Suppressor macrophage treated with lipopolysaccharide for 1 hour (primary cell): ENCODE results near the gene ISG15.
A peak's percentile ranks its signal among the peaks of the same experiment; 100 is the strongest.
"Not testable (repeated sequence)": the region's sequence is repeated elsewhere in the genome, so short reads cannot be mapped to it uniquely, and the experiment has no call there.

Experiments used
- DNase-seq, 3 donors: peaks; one replicate each; pipeline ENCODE4 v3.0.0-alpha.2; 2020 to 2022

The ISG15 gene

DNA sequence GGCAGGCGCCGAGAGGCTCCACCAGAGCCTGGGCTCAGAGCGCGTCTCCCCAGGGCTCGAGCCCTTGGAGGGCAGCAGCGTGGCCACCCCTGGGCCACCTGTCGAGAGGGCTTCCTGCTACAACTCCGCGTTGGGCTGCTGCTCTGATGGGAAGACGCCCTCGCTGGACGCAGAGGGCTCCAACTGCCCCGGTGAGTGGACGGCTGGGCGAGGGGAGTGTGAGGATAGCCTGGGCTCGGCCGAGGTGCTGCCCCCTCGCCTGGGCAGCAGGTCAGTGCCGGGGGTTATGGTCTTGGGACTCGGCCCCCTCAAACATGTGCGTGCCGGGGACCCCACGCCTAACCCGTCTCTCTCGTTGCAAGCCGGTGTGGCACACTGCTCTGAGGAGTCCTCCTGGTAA lies 33.5 kb downstream of the ISG15 start:
- no peak for DNase-seq

DNA sequence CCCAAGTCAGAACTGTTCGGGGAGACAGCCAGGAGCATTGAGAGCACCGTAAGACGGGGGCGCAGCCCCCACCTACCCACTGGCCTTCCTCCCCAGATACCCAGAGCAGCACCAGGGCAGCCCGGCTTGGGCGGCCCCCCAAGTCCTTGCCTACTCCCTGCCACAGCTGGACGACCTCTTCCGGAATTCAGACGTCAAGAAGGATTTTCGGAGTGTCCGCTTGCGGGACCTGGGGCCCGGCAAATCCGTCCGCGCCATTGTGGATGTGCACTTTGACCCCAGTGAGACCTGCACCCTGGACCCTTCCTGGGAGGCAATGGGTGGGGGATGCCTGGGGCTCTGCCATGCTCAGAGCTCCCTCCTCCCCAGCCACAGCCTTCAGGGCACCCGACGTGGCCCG lies 34.1 kb downstream of the ISG15 start:
- no peak for DNase-seq

DNA sequence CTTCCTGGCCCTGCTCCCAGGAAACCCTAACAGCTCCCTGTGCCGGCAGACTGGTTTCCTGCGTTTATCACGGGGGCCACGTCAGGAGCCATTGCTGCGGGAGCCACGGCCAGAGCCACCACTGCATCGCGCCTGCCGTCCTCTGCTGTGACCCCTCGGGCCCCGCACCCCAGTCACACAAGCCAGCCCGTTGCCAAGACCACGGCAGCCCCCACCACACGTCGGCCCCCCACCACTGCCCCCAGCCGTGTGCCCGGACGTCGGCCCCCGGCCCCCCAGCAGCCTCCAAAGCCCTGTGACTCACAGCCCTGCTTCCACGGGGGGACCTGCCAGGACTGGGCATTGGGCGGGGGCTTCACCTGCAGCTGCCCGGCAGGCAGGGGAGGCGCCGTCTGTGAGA lies 34.7 kb downstream of the ISG15 start:
- DNase-seq: no peak

GRCh38 chr1:1048765-1049164 lies 35.5 kb downstream of the ISG15 start:
- no peak for DNase-seq

GRCh38 chr1:1049318-1050165 lies 36.2 kb downstream of the ISG15 start:
- no peak for DNase-seq

DNA sequence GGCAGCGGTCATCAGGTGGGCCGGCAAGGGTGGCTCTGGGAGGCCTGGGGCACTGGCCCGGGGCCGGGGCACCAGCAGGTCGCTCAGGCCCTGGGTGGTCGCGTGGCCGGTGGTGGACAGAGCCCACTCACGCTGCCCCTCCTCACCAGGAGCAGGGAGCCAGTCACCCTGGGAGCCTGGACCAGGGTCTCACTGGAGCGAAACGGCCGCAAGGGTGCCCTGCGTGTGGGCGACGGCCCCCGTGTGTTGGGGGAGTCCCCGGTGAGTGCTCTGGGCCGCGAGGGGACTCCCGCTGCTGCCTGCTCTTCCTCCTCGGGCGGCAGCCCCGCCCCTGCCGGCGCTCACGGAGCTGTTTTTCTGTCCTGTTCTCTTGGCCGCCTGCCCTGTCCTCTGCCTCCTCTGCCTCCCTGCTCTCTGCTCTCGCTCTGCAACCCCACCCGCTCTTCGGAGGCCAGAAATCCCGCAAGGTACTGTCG lies 37.3 kb downstream of the ISG15 start:
- no peak for DNase-seq

GRCh38 chr1:1051127-1051810 lies 38.0 kb downstream of the ISG15 start:
- DNase-seq: no peak

DNA sequence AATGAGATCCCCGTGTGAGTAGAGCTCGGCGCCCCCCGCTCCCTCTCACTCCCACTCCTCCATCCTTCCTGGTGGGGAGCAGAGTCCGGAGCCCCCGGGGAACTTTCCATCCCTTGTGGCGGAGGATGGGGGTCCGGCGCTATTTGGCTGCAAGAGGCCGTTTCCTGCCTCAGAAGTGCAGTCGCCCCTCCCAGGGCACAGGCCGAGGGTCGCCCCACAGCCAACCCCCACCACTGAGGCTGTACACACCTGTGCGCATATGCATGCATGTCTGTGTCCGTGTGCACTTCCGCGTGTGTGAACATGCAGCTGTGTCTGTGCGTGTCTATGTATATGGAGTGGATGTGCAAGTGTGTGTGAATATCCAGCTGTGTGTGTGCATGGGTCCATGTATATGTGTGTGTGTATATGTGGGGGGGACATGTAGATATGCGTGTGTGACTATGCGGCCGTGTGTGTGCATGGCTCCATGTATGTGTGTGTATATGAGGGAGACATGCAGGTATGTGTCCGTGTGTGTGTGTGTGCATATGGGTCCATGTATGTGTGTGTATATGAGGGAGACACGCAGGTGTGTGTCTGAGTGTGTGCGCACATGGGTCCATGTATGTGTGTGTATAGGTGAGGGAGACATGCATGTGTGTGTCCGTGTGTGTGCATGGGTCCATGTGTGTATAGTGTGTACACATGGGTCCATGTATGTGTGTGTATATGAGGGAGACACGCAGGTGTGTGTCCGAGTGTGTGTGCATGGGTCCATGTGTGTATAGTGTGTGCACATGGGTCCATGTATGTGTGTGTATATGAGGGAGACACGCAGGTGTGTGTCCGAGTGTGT lies 38.9 kb downstream of the ISG15 start:
- no peak for DNase-seq

GRCh38 chr1:1053022-1053421 lies 39.7 kb downstream of the ISG15 start:
- DNase-seq: no peak

- no peak for DNase-seq
Observed at GRCh38 chr1:1053682-1054081, 40.4 kb downstream of the ISG15 start.

GRCh38 chr1:1054099-1054700 lies 40.9 kb downstream of the ISG15 start:
- no peak for DNase-seq

GRCh38 chr1:1054971-1055370 lies 41.7 kb downstream of the ISG15 start:
- no peak for DNase-seq

GRCh38 chr1:1055841-1056736 lies 42.8 kb downstream of the ISG15 start:
- no peak for DNase-seq

DNA sequence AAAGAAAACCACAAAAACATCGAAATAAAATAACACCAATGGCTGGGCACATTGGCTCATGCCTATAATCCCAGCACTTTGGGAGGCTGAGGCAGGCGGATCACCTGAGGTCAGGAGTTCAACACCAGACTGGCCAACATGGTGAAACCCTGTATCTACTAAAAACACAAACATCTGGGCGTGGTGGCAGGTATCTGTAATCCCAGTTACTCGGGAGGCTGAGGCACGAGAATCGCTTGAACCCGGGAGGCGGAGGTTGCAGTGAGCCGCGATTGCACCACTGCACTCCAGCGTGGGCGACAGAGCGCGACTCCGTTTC lies 44.4 kb downstream of the ISG15 start:
- DNase-seq: not testable (repeated sequence)

DNA sequence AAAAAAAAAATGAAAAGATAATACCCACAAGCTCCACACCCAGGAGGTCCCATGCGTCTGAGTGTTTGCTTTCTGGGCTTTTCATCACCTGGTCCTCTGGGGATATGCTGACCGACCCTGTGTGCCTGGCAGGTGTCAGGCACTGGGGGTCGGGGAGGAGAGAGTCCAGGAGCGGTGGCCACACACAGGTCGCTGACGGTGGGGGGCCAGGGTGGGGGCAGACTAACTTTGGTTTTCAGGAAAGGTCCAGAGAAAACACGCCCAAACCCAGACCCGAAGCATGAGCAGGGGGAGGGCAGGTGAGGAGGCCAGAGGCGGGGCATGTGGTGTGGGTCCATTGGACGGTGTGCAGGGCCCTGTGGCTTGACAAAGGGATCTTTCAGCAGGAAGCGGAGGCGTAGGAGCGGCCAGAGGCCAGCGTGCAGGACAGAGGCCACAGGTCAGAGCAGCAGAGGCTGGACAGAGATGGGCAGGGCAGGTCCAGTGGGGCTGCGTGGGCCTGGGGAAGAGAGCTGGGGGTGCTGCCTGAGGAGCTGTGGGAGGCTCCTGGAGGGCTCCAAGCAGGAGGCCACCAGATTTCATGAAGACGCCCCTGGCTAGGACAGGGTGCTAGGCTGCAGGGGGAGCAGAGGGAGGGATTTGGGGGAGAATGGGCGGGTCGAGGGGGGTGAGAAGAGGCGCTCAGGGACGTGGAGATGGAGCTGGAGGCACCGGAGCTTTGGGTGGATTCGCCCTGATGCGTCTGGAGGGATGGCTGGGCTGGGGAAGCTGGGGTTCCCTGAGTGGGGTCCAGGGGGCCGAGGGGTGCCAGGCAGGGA lies 45.0 kb downstream of the ISG15 start:
- no peak for DNase-seq

GRCh38 chr1:1058921-1059493 lies 45.7 kb downstream of the ISG15 start:
- peak in 2 of 3 donors; percentile 20 to 30 for DNase-seq

DNA sequence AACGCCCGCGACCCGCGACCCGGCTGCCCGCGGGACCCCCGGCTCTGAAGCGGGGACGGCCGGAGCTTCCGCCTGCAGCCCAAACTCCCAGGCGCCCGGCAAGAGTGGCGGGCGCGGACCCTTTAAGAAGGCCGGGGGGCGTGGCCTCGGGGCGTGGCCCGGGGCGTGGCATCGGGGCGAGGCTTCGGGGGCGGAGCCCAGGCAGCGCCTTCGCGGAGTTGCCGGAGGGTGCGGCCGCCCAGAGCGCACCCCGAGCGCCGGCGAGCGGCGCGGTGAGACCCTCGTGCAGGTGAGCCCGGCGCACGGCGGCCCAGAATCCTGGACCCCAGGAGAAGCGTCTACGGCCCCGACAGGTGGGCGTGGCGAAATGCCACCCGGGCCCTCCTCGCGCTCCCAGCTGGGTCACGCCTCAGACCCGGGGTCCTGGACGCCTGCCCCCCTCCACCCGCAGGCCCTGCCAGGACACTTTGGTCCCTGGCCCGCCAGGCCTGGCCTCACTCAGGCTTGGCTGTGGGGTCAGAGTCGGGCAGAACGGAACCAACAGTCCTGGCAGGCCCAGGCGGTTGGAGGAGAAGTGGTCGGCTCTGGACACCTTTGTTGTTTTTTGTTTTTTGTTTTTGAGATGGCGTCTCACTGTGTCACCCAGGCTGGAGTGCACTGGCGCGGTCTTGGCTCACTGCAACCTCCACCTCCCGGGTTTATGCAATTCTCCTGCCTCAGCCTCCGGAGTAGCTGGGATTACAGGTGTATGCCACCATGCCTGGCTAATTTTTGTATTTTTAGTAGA lies 46.4 kb downstream of the ISG15 start:
- peak; percentile 91 to 98 (median 97) for DNase-seq

DNA sequence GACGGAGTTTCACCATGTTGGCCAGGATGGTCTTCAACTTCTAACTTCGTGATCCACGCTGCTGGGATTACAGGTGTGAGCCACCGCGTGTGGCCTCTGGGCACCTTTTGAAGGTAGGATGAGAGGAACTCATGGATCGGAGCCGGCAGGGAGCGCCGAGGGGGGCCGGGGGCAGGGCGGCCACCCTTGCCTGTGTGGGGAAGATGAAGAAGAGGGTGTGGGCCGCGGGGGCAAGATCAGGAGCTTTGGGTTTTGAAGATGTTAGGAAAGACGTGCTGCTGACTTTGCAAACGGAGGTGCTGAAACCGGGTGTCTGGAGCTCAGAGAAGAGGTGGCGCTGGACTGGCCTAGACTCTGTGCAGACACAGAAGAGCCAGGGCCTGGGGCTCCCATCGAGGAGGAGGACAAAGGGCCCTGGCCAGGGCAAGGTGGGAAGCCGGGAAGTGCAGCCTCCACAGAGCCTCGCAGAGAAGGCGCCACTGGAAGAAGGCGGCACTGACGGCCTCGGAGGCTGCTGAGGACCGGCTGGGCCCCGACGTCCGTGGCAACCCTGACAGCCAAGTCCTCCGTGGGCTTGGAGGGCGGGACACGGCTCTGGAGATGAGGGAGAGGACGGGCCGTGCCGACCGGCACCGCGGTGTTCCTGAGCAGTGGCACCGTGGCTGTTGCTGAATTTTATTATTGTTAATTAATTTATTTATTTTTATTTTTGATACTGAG lies 47.1 kb downstream of the ISG15 start:
- no peak for DNase-seq
